Activated T-cell treated with anti-CD3 and anti-CD28 coated beads for 4 hours (primary cell): ENCODE measurements around the gene PRDM16.

ENCODE experiments used
- DNase-seq: peaks from one replicate; pipeline ENCODE4 v3.0.0-alpha.2; 2020

The PRDM16 gene

DNA sequence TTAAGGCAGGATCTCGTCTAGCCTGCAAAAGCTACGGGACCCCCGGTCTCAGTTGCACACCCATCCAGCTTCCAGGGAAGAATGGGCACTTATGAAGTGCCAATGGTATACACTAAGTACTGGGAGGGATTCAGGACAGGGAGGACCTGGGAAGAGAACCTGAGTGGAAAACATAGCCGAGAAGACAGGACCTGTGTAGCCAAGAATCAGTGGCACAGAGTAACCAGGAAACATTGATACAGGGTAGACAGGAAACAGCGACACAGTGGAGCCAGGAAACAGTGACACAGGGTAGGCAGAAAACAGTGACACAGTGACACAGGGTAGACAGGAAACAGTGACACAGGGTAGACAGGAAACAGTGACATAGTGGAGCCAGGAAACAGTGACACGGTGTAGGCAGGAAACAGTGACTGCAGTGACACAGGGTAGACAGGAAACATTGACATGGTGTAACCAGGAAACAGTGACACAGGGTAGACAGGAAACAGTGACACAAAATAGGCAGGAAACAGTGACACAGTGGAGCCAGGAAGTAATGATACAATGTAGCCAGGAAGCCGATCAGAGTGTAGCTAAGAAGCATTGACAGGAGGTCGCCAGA, 247.4 kb downstream of the PRDM16 start:
- no peak for DNase-seq

DNA sequence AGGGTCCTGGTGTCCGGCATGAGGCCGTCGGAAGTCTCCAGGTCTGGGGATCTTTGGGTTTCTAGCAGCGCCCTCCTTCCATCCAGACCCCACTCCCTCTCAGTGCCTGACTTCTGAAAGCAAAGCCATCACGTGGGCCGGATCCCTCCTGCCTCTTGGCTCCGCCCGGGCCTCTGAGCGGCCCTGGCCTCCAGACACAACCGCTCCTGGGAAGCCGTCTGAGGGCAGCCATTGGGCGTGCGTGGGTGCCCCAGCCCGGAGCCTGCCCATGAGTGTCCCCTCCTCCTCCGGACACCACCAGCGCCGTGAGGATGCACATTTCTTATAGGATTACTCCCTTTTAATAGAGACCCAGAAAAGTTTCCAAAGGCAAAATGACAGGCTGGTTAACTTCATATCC, 248.5 kb downstream of the PRDM16 start:
- DNase-seq, result no peak

DNA sequence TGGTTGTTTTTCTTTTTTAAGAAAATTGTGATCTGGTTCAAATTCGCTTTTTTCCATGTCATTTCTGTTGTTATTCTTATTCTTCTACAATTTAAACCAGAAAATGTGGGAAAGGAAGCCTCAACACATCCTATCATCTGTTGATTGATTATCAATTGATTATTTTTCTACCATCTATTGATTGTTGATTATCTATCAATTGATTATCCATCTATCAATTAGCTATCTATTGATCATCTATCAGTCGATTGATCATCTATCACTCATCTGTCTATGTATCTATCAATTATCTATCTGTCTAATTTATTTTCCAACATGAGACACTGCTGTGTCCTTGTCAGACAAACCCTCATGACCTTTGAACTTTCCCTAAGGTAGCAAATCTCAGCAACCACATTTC, 249.3 kb downstream of the PRDM16 start:
- DNase-seq, result no peak

DNA sequence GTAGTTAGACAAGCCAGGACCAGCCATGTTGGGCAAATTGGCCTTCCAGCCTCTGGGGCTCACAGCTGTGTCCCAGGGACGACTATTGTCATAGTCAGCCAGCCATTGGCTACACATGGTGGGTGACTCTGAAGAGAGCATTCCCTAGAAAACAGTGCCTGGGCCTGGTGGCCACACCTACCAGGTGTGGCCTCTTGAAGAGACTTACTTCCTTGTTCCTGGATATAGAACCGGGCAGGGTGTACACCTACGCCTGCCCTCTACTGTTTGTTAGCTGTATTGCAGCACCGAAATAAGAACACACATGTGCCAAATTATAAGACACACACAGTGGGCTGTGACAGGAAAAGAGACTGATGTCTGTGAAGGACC, 250.9 kb downstream of the PRDM16 start:
- DNase-seq, result no peak

DNA sequence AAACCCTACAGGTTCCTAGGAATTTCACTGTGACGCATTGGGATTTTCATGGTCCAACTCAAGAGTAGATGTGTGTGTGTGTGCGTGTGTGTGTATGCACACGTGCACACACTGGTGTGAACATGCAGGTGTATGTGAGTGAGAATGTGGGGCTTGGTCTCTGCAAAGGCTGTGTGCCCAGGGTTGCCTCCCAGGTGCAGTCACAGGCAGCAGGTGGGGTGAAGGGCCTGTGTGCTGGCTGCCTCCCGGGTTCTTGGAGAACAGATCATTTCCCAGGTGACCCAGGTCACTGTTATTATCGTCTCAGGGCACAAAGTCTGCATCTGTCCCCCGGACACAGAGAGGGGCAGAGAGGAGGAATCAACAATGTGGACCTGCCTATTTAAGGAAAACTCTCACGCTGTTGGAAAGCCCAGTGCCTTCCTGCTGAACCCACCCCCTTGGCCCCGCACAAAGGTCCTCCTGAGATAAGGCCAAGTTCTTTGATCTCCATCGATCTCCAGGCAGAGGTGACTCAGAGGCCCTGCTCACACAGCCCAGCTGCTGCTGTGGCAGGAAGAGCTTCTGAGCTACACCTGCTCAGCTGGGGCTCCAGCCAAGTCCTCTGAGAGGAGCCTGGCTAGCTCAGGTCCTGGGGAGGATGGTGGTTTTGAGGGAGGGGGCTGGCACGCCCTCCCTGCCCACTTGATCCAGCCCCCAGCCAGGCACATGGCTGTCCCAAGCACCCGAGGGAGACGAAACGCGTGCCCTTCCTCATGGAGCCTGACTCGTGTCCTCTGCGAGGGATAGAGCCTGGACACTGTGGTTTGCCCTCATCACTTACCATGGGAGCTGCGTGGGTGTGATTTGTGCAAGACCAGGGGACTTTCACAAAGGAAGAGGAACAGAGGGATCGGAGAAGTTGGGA, 251.5 kb downstream of the PRDM16 start:
- no peak for DNase-seq

DNA sequence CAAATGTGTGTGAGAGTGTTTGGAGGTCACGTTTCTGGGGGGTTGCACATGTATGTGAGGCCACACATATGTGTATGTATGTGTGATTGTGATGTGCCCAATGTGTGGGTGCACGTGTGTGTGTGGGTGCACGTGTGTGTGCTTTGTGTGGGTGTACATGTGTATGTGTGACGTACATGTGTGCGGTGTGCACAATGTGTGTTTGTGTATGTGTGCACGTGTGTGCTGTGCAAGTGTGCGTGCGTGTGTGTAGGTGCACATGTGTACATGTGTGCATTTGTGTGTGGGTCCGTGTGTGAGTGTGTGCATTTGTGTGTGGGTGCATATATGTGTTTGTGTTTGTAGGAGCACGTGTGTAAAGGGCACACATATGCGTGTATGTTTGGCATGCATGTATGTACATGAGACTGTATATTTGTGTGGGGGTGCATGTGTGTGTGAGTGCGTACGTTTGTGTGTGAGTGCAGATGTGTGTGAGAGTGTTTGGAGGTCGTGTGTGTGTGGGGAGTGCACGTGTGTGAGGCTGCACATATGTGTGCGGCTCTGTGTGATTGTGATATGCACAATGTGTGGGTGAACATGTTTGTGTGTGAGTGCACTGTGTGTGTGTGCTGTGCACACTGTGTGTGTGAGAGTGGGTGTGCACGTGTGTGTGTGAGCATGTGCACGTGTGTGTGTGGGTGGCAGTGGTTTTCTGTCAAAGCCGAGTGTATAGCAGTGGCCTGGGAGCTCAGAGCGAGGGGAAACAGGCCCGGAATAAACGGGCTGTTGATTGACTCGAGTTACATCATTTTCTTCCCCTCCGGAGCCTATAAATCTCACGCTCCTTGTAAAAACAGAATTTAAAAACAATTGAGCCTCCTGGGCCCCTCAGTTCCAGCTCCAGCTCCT, 252.8 kb downstream of the PRDM16 start:
- DNase-seq, result no peak

DNA sequence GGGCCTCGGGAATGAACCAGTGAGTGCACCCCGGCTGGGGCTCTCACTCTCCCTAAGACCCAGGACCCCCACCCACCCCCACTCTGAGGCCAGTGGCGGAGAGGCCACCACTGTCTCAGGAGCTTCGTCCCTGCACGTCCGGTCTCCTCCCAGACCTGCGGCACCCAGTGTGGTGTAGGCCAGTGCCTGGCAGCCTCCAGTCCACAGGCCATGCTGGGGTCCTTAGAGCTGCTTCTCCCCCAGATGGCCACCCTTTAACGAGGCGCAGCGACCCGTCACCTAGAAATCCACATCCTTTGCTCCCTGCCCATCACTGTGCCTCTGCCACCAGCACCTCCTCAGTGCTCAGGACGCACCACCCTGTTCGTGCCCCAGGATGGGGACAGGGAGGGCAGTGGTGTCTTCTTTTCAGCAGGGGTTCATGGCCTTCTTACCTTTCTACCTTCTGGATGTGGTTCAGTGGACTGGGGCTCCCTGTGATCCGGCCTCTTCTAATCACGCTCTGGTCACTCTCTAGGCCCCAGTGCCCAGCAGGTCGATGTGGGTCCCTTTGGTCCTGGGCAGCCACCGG, 253.5 kb downstream of the PRDM16 start:
- DNase-seq, result no peak

DNA sequence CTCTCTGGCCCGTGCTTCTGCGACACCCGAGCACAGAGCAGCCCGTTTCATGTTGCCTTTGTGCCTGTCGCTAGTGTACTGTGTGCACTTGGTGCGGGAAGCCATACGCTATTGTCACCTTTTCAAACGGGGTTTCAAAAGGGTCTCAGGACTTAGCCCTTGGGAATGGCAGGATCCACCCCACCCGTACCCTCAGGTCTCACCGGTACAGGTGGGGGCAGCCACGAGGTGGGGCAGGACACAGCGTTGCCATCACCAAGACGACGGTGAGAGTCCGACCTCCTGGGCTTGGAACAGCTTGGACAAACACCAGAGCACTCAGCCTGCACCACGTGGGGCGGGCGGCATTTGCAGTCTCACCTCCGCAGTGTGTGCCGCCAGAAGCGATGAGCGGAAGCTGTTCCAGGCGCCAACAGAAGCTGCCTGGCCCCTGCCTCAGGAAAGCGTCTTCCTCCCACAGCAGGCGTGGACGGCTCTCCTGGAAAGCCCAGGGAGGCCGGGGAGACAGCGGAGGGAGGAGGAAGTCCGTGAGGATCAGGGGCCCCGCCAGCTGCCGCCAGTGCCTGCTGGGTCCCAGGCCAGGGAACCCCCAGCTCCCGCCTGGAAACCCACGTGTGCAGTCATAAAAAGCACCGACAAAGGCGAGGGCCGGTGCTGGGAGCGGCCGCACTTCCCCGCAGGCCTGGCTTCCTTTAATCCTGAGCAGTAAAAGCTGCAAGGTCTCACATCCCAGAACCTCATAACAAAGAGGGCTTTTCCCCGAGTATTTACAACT, 254.2 kb downstream of the PRDM16 start:
- no peak for DNase-seq

DNA sequence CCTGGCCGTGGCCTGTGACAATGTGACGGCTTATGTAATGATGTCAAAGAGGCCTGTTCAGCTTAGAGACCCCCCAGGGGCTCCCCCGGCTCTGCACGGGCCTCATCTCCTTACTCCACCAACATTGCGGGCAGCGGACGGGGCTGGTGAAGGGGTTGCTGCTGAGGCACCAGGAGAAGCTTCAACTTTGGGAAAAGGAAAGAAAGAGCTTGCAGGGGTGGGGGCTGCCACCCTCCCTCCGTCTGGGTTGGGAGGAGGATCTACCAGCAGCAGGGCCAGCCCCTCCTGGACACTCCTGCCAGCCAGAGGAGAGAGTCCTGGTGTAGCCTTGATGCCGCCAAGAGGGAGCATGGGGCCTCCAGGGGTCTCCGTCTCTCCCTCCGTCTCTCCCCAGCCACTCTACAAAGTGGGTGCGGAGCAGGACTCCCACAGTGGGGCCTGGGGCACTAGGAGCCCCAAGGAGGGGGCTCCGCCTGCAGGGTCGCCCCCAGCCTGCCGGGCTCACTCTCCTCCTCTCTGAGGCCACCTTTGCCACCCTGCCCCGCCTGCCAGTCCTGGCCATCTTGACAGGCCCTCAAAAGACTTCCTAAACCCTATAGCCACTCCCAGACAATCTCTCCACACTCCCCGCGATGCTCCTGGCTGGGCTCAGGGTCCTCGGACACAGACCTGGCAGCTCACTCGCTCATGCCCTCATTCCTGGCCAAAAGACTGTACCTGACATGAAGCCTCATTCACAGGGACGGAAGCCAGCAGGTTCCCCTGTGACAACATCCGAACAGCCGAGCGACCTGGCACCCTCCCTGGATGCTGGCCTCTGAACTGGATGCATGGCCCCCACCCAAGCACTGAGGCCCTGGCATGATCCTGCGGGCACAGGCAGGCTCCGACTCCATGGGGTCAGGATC, 255.0 kb downstream of the PRDM16 start:
- no peak for DNase-seq

DNA sequence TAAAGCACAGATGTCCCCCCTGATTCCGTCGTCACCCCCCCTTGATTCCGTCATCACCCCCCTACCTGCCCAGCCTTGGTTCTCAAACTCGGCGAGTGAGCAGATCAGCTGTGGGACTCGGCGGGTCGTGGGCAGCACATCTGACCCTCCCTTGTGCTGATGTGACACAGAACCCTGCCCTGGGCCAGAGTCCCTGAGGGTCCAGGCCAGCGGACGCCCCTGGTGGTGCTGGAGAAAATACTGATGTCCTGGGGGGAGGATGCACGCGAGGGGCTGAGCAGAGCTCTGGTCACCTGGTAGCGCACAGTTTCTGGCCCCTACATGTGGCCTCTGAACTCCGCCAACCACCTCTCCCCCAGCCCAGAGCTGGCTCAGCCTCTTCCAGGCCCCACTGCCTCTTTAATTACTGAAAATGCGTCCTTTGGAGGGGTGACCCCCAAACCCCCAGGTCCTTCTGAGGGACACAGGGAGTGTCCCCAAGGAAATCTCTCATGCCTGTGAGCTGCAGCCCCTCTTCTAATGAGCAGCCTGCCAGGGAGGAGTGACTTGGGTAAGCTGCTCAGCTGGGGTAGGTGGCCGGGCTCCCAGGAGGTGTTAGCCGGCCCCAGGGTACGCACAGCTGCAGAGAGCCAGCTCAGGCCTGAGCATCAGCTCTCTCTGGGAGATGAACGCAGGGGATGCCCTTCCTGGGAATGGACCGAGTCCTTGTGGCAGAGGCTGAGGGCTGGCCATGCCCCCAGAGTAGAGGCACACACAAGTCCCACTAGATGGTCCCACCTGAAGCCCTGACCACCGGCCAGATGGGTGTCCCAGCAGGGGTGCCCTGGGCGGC, 255.9 kb downstream of the PRDM16 start:
- no peak for DNase-seq

DNA sequence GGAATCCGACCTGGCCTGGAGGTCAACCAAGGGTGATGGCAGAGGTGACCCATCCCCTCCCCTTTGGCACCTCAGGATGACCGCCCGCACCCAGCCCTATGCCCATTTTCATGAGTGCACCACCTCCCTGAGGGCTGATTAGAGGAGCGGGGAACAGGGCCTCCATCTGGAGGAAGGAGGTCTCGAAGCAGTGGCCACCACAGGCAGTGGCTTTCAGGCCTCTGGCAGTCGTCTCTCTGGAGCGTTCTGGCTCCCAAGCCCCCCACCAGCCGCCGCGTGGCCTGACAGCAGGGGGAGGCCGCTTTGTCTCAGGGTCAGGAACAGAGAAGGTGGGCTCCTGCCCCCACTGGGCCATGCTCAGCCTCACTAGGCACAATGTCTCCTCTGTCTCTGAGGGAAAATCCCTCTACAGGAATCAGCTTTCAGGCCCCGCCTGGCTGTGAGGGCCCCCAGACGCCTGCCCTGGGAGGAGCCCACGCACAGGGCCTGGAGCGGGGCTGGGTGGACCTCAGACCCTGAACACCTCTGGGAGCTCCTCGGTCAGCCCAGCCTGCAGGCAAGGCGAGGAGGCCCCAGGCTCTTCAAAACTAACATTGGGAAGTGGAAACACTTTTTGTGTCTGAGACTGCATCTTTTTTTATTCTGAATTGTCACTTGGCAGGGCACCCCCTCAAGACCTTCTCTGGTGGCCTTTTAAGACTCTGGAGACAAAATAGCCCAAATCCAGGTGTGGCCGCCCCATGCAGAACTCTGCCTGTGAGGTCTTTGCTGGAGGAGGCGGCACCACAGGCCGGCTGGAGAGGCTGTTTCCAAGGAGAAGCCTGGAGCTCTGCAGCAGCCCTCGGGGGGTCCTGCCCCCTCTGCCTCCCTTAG, 257.7 kb downstream of the PRDM16 start:
- DNase-seq, result no peak

DNA sequence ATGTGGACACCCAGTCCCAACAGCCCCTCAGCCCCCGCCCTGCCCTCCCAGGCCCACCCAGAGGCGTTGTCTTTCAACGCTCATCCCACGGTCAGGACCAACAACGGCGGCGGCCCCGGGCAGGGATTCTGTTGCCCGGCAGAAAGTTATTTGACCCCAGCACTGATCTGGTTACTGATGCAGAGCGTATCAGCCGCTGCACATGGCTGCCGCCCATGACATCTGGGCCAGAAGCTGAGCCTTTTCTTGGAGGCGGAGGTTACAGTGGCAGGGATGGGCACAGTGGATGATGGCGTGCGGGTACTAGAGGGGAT, 258.3 kb downstream of the PRDM16 start:
- DNase-seq, result no peak

DNA sequence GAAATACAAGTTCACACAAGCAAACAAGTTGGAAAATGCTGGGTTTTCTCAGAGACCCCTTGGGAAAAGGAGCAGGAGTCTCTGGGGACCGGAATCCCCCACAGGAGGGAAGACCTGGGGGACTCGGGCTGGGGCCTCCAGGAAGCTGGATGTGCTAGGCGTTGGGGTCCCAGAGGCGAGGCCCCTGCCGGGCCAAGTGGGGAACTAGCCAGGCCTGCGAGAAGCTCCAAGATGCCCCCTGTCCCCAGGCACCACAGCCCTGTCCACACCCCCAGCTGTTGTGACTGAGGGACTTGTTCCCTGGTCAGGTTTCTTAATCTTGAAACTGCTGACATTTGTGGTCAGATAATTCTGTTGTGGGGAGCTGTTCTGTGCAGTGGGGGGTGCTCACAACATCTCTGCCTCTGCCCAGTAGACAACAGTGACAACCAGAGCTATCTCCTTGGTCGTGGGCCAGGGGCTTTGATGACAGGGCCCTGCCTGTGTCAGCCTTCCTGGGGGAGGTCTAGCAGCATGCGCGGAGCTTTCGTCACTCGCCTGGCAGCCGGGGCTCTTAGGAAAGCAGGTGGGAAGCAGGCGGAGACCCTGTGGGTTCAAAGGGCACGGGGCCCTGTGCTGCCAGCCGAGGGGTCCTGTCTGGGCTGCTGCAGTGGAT, 259.1 kb downstream of the PRDM16 start:
- no peak for DNase-seq

DNA sequence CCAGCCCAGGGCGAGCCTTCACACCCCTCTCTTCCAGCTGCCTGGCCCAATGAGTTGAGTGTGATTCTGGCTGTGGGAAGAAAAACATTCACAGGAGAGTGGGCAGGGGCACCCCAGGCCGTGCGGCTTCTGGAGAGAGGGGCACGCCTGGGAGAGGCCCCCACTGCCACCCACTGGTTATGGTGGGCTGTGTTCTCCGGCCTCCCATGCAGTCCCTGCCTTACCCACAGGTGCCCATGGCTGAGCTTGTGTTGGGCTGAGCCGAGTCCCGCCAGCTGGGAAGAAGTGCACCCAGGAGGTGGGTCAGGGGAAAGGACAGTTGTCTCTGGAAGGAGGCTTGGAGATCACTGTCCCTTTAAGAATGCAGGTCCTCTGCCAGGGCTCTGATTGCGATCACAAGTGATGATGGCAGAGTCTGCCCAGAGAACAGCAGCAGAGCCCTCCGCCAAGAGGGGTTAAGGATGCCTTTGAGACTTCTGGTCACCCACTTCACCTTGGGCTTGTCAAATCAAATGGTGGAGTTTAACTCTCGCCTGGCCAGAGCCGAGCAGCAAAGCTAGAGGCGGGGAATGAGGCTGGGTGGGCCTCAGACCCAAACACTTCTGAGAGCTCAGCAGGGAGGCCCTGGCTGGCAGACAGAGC, 260.8 kb downstream of the PRDM16 start:
- no peak for DNase-seq

DNA sequence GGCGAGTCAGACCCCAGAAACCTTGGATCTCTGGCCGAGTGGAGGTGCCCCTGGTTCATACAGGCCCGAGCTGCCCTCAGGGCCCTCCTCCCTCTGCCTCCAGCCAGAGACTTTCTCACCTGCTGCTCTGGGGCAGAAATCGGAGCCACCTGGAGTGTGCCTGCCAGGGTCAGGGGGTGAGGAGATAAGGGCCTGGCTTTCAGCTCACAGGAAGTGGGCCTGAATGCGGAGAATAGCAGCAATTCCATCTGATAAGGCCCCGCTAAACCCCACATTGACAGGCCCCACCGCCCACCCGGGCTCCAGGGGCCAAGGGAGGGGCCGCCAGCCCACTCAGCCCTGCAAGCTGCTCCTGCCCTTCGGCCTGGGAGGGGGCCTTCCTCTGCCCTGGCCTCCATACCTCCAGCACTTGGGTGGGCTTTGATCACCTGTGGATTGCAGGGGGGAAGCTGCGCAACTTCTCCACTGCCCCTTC, 261.8 kb downstream of the PRDM16 start:
- no peak for DNase-seq

DNA sequence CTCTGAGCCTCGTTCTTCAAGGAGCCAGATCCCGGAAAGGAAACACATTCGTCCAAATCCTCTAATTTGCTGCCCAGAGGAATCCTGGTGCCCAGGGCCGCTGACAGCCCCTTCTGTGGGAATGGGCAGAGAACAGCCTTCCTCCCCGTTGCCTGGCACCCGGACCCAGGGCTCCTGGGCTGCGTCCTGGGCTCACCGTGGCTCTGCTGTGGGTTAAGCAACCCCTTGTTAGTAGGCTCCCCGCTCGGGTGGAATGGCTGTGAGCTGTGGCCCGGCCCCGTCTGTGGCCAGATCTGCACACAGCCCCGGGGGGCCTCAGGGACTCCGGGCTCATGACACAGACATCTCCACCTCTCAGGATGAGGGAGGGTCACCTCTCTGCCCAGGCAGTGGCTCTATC, 262.6 kb downstream of the PRDM16 start:
- DNase-seq, result no peak

DNA sequence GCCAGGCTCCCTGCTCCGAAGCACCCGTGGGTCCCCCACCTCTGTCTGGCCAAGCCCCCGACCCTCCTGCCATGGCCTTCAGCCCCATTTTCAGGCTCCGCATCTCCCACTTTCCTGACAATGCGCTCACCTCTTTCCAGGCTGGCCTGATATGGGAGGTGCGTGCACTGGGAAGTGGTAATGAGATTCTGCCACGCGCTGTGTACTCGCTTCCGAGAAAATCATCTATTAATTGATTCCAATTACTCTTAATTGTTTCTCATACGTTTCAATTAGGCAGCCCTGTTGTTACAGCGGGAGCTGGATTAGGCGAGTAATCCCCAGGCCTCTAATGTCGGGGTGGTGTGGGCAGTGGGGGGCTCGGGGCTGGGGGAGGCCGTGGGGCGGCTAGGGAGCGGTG, 263.0 kb downstream of the PRDM16 start:
- no peak for DNase-seq

DNA sequence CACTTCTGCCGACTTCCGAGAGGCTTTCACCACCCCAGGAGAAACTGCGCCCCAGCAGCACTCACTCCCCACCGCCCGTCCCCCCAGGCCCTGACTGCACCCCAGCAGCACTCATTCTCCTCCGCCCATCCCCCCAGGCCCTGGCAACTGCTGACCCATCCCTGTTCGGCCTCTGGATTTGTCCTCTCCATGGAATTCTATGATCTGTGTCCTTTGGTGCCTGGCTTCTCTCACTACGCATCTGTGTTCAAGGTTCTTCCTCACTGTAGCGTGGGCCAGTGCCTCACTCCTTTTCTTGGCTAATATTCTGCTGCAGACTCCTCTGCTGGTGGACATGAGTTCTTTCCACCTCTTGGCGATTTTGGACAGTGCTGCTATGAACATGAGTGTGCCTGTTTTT, 263.7 kb downstream of the PRDM16 start:
- DNase-seq, result no peak
